ENCODE measurements around the gene XYLT1.

GRCh38 chr16:17311333-17312093, 159.2 kb downstream of the XYLT1 start:
- TF ChIP-seq ZNF548 (tag by site-specific recombination; IDR thresholded peaks at IDR 0.05) (no peak), CTCF (tag by site-specific recombination; IDR thresholded peaks at IDR 0.05) (no peak), ZNF239 (tag by site-specific recombination; IDR thresholded peaks at IDR 0.05) (no peak), YY1 (tag by site-specific recombination; IDR thresholded peaks at IDR 0.05) (no peak), ZNF777 (tag by site-specific recombination; IDR thresholded peaks at IDR 0.05; ENCODE audit: borderline replicate concordance) (no peak), ZNF274 (IDR thresholded peaks at IDR 0.05; ENCODE audit: low read length) (no peak), ZNF274 (tag by site-specific recombination; IDR thresholded peaks at IDR 0.05; ENCODE audit: borderline replicate concordance) (no peak), ZFP37 (tag by site-specific recombination; IDR thresholded peaks at IDR 0.05) (no peak), TRIM28 (IDR thresholded peaks at IDR 0.05; ENCODE audit: borderline replicate concordance, low read length) (no peak), ZNF398 (tag by site-specific recombination; IDR thresholded peaks at IDR 0.05) (no peak), PATZ1 (tag by site-specific recombination; IDR thresholded peaks at IDR 0.05) (no peak)

Data from HEK293 (cell line).